Mesenteric fat pad (tissue), 1 donor: Measurements from ENCODE around the gene THG1L. TPM values are rescaled to one million over a fixed set of nuclear protein-coding genes. Genes with fewer than 3 reads are reported as not detected.
"Not testable (repeated sequence)": the region's sequence is repeated elsewhere in the genome, so short reads cannot be mapped to it uniquely, and the experiment has no call there.

Experiments used
- DNase-seq: peaks from one replicate; pipeline ENCODE4 v3.0.0-alpha.2; 2020; ENCODE audit warnings: low spot score
- total RNA-seq: library from RNA; stranded (reverse); fragmentation: NEBNext Ultra II Directional; extraction: Animal tissue kit (Norgen Biotek cat#: 25700); gene quantifications from one replicate; pipeline ENCODE4 v1.2.1, GENCODE V29; 2021
- donor health status: DM: yes; HTN: yes; CAD: no.

Gene THG1L
- total RNA-seq, 1 donor from 2014 or later: 7.5 TPM

DNA sequence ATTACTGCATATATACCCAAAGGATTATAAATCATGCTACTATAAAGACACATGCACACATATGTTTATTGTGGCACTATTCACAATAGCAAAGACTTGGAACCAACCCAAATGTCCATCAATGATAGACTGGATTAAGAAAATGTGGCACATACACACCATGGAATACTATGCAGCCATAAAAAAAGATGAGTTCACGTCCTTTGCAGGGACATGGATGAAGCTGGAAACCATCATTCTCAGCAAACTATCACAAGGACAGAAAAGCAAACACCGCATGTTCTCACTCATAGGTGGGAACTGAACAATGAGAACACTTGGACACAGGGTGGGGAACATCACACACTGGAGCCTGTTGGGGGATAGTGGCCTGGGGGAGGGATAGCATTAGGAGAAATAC is 4.6 kb upstream of the THG1L start:
- DNase-seq: not testable (repeated sequence)

DNA sequence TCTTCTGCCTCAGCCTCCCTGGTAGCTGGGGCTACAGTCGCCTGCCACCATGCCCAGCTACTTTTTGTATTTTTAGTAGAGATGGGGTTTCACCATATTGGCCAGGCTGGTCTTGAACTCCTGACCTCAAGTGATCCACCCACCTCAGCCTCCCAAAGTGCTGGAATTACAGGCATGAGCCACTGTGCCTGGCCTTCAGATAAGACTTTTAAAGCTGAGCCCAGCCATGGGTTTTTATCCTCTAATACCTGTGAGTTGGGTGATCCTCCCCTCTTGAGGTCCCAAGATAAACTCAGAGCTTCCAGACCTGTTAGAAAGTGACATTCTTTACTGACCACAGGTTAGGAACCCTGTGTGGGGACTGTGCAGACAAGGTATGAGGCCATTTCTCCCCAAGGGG is 3.4 kb upstream of the THG1L start:
- DNase-seq: not testable (repeated sequence)

DNA sequence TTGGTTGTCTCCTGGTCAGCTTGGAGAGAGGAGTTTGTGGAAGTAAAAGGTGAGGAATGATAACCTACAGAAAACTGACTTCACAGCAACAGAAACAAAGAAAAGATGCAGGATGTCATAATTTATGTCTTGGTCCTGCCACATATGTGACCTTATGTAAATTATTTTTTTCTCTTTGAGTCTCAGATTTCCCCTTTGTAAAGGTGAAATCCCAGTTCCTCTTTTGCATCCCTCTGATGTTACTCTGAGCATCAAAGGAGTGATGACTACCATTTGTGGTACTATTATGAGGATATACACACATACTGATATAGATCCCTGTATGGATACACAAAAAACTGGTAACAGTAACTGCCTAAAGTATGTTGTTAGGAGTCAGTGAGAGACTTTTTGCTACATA is 1.4 kb upstream of the THG1L start:
- no peak for DNase-seq

DNA sequence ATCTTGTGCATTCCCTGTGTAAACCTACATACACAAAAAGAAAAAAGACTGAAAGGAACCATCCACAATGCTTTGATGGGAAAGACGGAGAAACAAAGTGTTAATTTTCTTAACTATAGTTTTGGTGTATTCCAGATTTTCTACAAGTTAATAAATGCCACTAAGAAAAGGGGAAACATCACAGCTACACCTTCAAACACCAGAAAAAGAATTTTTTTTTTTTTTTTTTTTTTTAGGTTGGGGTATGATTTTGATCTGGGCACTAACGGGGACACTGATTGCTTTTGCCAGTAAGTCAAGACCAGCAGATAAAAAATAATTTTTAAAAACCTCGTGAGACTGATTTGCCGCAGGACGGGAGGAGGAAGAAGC is 334 bp upstream of the THG1L start:
- no peak for DNase-seq

DNA sequence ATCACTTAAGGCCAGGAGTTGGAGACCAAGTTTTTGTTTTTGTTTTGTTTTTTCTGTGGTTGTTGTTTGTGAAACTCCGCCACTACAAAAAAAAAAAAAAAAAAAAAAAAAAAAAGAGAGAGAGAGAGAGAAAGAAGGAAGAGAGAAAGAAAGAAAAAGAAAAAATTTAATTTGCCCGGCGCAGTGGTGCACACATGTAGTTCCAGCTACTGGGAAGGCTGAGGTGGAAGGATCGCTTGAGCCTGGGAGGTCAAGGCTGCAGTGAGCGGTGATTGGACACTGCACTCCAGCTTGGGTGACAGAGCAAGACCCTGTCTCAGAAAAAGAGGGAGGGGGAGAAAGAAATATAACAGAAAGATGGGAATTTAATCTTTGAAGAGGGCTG is 902 bp downstream of the THG1L start:
- DNase-seq: no peak

DNA sequence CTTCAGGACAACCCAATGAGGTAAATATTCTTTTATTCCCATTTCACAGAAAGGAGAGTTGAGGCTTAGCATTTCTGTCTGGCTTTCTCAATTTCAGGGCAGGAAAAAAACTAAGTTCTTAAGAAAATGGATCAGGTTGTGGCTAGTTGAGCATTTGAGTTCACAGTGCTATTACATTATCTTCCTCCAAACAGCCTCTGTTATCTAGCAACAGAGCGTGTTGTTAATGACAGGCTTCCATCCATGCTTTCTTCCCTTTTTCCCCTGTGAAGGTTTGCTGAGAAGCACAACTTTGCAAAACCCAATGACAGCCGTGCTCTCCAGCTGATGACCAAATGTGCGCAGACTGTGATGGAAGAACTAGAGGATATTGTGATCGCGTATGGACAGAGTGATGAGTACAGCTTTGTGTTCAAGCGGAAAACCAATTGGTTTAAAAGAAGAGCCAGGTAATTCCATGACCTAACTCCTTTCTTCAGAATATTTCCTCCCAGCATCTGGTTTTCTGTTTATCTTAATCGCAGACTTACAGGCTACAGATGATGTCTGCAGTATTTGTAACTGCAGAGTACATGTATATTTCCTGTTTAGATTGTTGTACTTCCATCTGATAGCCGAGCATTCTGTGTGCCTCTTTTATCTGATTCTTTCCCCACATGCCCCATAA is 1.5 kb downstream of the THG1L start:
- DNase-seq: no peak

DNA sequence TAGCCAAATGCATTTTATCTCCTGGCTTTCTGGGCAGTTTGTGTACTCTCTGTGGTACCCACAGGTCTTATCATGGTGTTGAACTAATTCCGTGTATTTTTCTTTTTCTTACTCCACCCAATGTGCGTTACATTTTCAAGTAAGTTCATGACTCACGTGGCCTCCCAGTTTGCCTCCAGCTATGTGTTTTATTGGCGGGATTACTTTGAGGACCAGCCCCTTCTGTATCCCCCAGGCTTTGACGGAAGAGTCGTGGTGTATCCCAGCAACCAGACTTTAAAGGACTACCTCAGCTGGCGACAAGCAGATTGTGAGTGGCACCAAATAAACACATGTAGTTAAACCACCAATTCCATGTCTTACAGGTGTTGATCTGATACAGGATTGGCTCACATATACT is 3.2 kb downstream of the THG1L start:
- no peak for DNase-seq

DNA sequence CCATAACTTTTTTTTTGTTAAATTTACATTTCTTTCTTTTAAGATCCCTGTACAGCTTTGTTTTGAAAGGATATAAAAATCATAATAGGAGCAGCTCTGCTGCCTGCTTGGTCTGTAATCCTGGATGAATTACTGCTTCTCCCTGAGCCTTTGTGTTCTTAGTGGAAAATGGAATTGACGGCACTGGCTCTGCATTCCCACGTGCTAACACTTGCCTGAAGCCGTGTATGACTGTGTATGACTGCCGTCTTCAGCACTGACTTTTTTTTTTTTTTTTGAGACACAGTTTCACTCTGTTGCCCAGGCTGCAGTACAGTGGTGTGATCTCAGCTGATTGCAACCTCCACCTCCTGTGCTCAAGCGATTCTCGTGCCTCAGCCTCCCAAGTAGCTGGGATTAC is 4.8 kb downstream of the THG1L start:
- DNase-seq: no peak

DNA sequence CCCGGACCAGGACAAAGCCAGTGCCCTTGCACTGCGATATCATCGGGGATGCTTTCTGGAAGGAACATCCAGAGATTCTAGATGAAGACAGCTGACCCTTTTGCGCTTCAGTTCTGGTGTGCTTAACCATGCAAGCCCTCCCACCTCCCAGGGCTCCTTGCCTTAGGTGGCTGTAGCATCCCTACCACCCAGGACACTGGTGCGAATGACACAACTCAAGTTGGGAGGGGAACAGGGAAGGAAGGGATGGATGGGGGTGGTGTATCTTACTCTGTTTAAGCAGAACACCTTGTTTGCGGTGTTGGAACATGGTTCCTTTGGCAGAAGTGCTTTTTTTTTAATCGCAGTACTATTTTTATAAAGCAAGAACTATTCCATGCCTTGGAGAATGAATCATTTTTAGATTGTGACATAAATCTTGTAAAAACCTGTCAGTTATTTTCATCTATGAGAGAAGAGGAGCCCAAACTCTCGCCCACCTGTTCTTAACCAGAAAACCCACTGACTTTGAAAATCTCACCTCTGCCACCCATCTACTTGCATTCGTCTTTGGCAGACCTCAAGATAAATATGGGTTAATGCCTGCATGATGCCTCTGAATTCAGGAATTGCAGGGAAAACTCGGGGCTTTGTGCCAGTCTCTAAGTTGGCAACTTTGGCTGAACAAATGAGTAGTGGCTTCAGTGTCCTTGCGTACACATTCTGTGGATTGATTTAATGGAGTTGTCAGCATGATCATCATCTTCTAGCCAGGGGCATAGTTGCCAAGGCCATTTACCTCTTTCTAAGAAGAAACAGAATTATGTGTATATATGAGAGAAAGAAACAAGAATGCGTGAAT is 8.4 kb downstream of the THG1L start:
- no peak for DNase-seq

DNA sequence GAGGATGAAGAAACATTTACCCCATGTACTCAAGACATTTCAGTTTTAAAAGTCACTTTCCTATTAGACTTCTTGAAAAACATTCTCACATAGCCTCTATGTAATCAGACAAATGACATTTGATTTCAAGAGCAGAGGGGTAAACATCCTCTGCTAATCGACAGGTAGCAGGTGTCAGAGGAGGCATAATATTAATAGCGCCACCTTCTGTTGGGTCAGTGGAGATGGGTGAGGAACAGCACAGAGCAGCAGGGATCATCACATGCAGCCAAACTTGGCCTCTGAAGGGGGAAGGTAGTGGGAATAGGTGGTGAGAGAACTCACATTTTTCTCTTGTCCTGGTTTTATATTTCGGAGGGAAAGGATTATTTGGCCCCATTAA is 9.0 kb downstream of the THG1L start:
- no peak for DNase-seq

DNA sequence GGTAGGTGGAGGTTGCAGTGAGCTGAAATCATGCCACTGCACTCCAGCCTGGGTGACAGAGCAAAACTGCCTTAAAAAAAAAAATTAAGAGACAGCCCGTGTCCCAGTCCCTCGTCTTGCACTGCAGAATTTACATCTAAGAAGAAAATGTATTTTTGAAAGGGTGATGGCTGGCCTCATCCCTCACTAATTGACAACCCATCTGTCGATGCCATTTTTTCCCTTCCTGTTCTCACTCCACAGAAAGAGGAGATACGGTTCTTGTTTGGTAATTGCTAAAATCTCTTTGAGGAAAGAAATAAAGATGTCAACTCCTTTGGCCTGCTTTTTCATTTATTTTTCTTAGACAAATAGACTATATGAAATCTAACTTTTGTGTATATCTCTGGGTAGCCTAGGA is 9.9 kb downstream of the THG1L start:
- no peak for DNase-seq

DNA sequence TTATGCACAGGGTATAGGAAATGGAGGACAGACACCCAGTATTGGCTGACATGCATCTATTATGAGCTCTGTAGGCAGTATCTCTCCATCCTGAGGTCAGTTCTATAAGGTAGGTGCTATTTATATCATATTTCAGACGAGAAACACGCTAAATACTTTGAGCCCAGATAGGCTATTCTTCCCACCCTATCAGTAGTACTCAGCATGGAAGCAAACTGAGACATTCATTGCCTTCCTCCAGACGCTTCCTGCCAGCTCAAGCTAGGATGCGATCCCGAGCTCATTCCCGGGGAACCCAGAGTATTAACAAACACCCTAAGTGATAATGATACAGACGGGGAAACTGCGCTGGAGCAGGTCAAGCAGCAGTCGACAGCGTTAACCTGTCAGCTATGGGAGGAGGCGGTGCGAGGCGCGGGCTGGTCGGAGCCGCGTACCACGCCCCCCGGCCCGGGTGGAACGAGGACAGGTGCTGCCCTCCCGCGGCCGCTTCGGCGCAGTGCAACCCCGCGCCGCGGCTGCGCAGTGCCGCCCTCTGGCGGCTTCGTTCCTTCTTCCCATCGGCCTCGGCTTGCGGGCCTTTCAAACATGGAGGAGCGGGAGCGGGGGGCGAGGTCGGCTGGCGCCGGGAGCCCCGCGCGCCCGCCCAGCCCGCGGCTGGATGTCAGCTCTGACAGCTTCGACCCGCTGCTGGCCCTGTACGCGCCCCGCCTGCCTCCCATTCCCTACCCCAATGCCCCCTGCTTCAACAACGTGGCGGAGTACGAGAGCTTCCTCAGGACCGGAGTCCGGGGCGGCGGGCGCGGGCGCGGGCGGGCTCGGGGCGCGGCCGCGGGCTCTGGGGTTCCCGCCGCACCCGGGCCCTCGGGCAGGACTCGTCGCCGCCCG is 12.2 kb downstream of the THG1L start, which contains the start of gene LSM11:
TSS of gene LSM11 (plus strand) at position 550 of the 888 bp plus-strand sequence. CDS start at position 589, 39 bp downstream.
- DNase-seq: peak; percentile 97

DNA sequence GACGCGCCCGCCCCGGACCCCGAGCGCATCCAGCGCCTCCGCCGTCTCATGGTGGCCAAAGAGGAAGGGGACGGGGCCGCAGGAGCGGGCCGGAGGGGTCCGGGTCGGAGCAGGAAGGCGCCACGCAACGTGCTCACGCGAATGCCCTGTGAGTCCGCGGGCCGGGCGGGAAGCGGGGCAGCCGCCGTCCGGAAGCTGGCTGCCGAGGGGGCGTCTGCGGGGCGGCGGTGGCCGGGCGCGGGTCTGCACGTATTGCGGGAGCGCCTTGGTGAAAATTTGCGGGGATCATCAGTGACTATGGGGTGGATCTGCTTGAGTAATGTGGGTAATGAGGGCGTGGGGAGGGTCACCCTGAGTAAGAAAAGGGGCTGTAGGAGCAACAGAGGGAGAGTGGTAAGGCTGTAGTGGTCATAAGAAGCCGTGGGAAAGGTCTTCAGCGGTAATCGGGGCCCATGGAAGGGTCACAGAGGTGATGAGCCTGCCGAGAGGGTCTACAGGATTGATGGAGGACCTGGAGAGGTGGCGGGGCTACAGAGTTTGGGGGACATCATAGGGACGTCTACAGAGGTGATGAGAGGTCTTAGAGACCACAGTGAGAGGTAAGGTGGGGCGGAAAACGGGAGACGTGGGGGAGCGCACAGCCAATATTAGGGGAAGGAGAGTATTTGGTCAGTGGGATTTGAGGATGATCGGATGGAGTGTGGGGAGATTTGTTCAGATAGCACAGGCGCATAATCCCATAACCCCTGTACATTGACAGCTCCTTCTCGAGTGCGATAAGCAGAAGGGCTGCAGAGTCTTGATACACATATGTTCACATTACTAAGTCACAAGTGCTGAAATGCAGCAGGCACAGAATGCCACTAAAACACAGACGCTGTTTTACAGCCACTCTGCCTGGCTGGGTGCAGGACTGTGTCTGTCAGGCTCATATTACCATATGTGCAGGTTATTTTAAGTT is 13.1 kb downstream of the THG1L start:
- no peak for DNase-seq

DNA sequence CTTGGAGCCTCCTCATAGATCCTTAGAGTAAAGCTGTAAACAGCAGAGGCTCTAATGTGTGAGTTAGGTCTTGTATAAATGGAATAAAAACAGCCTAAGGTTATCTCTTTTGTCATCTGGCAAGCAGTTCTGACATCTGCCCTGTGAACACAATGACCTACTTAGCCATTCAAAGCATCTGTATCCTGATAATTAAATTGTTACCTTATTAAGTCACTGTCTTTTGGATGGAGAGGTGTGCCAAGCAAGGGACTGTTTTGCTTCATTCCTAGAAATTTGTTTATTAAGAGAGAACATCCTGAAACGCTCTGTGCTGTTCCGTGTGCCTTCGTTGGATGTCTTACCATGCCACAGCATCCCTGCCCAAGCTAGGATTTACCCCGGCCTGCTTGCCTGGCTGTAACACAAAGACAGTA is 13.8 kb downstream of the THG1L start:
- no peak for DNase-seq

DNA sequence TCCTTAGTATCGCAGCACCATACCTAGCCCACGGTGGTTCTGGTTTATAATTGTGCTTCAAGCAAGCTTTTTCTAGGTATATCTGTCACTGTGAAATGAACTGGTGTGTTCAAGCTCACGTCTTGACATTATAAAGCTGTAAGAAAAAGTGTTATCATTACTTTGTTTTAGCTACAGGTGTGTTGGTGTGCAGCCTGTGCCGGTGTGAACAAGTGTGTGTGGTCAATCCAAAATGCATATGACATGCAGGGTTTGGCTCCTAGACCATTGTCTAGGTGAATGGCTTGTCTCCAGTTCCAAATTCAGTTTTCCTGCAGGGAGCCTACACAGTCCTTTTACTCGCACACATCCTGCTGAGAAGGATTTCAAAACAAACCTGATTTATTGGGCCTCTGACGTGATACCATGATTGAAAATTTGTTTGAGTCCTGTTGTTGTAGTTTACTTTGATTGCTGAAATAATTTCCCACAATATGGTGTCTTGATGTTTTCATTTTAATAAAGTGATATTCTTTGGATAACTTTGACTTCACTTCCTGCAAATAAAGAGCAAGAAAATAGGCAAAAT is 16.0 kb downstream of the THG1L start:
- no peak for DNase-seq

DNA sequence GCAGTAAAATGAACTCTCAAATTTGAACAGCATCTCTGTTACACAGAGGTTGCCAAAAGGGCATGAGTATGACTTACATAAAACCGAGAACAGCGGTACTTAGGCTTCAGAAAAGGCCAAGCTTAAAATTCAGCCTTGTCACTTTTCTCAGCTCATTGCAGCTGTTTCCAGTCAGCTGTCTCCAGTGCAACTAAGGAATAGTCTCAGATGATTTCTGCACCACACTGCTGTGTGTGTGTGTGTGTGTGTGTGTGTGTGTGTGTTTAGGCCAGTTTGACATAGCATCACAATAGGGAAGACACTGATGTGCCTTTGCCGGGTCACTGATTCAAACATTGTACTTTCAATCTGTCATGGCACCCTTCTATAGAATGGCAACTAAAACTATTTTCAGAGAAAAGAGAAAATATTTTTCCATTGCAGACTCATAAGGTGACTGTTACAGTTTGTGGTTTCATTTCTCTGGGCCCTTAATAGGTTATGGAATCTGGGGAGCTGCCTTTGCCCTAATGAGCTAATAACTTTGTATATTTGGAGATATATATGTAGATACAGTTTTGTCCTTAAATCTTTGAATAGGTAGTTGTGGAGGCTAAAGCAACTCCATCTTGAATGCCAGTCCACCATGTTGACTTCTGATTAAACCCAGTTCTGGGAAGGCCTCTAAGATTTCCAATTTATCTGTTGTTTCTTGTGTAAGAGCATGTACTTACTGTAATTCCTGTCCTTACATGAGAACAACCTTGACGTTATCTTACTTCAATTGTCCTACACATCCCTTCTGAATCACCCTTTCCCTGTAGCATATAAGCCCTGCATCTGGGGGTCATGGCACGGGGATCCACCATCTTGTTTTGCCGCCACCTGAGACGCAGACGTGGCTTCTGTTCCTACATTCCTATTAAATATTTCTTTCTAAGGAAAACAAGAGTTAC is 16.8 kb downstream of the THG1L start:
- no peak for DNase-seq

DNA sequence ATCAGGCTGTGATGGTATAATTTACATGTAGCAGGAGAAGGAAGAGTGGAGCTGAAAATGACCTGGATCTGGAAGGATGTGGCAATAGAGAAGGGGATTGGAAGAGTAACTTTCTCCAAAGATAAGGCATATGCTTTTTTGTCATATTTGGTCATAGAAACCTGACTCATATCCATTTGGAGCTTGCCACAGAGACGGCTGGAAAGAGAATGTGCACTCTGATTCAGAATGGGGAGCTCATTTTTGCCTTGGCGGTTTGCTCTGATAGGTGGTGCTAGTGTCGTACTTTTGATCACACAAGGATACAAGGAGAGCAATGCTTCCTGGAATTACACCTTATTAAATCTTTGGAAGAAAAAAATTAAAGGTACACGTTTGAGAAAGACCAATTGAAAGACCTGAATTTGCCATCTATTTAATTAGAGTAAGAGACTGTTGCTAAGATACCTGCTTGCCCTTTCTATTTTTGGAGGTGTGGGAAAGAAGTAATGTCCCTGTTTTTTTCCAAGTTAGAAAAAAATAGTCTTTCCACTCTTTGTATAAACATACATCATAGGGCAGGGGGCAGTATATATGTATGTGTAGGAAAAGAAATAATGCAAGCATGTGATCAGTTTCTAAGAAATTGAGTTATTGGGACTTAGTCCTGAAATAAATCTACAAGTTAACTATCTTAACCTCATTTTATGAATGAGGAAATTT is 17.7 kb downstream of the THG1L start:
- no peak for DNase-seq

DNA sequence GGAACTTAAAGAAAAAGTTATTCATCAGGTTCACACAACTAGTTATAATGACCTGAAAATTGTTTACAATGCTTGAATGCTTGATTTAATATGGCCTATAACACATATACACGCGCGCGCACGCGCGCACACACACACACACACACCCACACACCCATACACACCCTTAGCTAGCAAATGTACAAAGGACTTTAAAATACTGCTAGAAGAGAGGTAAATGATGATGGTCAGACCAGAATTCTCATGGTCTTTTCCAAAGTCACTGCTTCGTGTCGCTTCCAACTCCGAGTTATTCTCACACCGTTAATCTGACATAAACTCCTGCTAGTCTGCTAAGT is 18.2 kb downstream of the THG1L start:
- DNase-seq: no peak

DNA sequence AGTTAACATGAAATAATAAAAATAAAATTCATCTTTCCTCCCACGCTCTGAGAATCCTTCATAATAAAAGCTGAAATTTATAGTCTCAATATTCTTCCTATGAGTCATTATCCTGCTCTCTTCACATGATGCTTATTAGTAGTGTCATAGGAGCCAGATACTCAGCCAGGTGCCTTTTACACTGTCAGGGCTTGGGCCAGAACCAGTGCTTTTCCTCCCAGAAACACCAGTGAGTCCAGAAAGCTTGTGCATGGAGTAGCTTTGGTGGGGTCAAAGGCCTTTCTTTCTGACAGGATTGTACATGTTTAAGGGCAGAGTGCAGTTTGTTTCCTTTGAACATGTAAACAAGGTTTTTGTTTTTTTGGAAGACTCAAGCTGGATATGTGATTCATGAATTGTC is 19.1 kb downstream of the THG1L start:
- DNase-seq: no peak
